AG08395 (cell line): ENCODE data around the gene HPCA.

Source experiments
- DNase-seq: peaks from one replicate; pipeline ENCODE4 v3.0.0; 2012; ENCODE audit warnings: mixed read lengths, low spot score

HPCA gene

GRCh38 chr1:32871364-32872191 lies 14.7 kb upstream of the HPCA start:
- DNase-seq = no peak

- DNase-seq = no peak
Measured at GRCh38 chr1:32872192-32872460, 14.2 kb upstream of the HPCA start.

- DNase-seq = no peak
Measured at GRCh38 chr1:32873484-32873883, 12.8 kb upstream of the HPCA start.

- DNase-seq = no peak
Measured at GRCh38 chr1:32874860-32875752, 11.2 kb upstream of the HPCA start.

- DNase-seq = peak; percentile 80
Measured at GRCh38 chr1:32876341-32877210, 9.7 kb upstream of the HPCA start.

- no peak for DNase-seq
Measured at GRCh38 chr1:32877211-32878110, 8.8 kb upstream of the HPCA start.

GRCh38 chr1:32878183-32878582 lies 8.1 kb upstream of the HPCA start:
- DNase-seq = peak; percentile 54

- no peak for DNase-seq
Measured at GRCh38 chr1:32878637-32879041, 7.7 kb upstream of the HPCA start.

- no peak for DNase-seq
Measured at GRCh38 chr1:32881291-32881690, 5.0 kb upstream of the HPCA start.

GRCh38 chr1:32881871-32882850 lies 4.1 kb upstream of the HPCA start:
- DNase-seq = no peak

GRCh38 chr1:32883338-32884031 lies 2.8 kb upstream of the HPCA start:
- no peak for DNase-seq

- DNase-seq = no peak
Measured at GRCh38 chr1:32884032-32884372, 2.3 kb upstream of the HPCA start.

GRCh38 chr1:32884726-32885125 lies 1.6 kb upstream of the HPCA start:
- DNase-seq = no peak

- DNase-seq = no peak
Measured at GRCh38 chr1:32885676-32886003, 651 bp upstream of the HPCA start.

GRCh38 chr1:32886828-32887414 lies 630 bp downstream of the HPCA start:
- no peak for DNase-seq

GRCh38 chr1:32887623-32888022 lies 1.3 kb downstream of the HPCA start:
- DNase-seq = no peak

- no peak for DNase-seq
Measured at GRCh38 chr1:32888134-32888533, 1.8 kb downstream of the HPCA start.

- DNase-seq = no peak
Measured at GRCh38 chr1:32888677-32889420, 2.6 kb downstream of the HPCA start.
